ENCODE data around the gene SLN. TPM values are rescaled to one million over a fixed set of nuclear protein-coding genes. Genes with fewer than 3 reads are reported as not detected.

Gene SLN
- total RNA-seq, 1 experiment from 2014 or later = not detected

DNA sequence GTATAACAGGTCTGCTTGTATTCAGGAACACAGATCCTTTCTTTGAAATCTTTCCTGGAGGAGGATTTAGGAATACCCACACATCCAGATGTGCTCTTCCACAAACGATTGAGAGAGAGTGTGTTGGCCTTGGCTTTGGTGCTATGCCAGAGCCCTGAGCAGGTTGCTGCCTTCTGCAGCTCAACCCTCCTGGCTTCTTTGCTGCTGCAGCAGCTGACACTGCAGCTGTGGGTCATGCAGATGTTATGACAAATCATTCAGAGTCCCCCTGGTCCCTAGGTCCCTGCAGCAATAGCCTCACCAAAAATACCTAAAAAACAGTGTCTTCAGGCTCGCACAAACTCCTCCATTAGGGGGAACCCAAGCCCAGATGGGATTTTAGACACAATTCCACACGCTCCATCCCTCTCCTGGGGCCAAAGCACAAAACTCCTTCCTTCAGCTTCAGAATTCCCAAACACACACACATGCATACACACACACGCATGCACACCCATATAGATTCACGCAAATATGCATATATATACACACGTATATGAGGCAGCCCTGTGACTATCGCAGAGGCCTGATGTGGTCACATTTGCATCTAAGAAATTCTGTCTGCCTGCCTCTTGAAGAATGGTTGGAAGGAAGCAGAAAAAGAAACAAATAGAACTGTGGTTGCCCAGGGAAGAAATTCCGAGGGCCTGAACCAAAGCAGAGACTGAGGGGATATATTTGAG is 35.4 kb downstream of the SLN start:
- no peak for DNase-seq (ENCODE audit: low read depth, low spot score)
- no TSS peak for BruUV-seq (replicated peaks)
- H3K4me2 ChIP-seq (ENCODE audit: low read length) = no peak overlapping the region
- ChIA-PET RAD21 (ENCODE audit: low non-redundant PET in 1 of 2, low total read pairs in 2 of 2, uncharacterized antibody in 2 of 2, unreplicated experiment in 2 of 2) (no interaction called here), POLR2A (no interaction called here), CTCF (interaction anchor here (1.3 kb wide), 1 partner anchor 13 kb away, joined by 4 read pairs; no protein-coding TSS in a partner anchor)
- H3K27me3 ChIP-seq (ENCODE audit: insufficient read depth, low read length) = no peaks in the 10 kb centered on the region
- no peaks in the 10 kb centered on the region for H3K9me3 ChIP-seq (ENCODE audit: control insufficient read depth in 1 of 2, insufficient read depth in 1 of 2, low read depth in 1 of 2, low read length in 2 of 2)
- no peak overlapping the region for H3K27ac ChIP-seq (ENCODE audit: low read depth, low read length)
- no peaks in the 10 kb centered on the region for H3K79me2 ChIP-seq (ENCODE audit: insufficient read depth, low read length)
- no peak for ATAC-seq
- H3K9me2 ChIP-seq (ENCODE audit: insufficient read depth) = no peaks in the 10 kb centered on the region
- H3K4me3 ChIP-seq (replicated peaks in 1 of 2; ENCODE audit: low read depth in 1 of 2, low read length in 2 of 2) = no peak overlapping the region
- H4K20me1 ChIP-seq (ENCODE audit: insufficient read depth) = no peaks in the 10 kb centered on the region
- H2AFZ ChIP-seq (ENCODE audit: low read depth, low read length, poor library complexity, severe bottlenecking) = no peak overlapping the region
- H3K36me3 ChIP-seq (ENCODE audit: control insufficient read depth in 1 of 2, insufficient read depth in 2 of 2, low read length in 2 of 2) = no peaks in the 10 kb centered on the region
- intact Hi-C loops (cut with micrococcal nuclease) = no loop called here
- TF ChIP-seq YY1 (IDR thresholded peaks at IDR 0.05; ENCODE audit: extremely low read depth, insufficient replicate concordance, low read depth, low read length) = no peak
- TF ChIP-seq ELF1 (IDR thresholded peaks at IDR 0.05; ENCODE audit: borderline replicate concordance, low read depth) = no peak
- no peak for TF ChIP-seq FOSL1 (IDR thresholded peaks at IDR 0.05; ENCODE audit: low read depth)
- TF ChIP-seq, protein P1, sequence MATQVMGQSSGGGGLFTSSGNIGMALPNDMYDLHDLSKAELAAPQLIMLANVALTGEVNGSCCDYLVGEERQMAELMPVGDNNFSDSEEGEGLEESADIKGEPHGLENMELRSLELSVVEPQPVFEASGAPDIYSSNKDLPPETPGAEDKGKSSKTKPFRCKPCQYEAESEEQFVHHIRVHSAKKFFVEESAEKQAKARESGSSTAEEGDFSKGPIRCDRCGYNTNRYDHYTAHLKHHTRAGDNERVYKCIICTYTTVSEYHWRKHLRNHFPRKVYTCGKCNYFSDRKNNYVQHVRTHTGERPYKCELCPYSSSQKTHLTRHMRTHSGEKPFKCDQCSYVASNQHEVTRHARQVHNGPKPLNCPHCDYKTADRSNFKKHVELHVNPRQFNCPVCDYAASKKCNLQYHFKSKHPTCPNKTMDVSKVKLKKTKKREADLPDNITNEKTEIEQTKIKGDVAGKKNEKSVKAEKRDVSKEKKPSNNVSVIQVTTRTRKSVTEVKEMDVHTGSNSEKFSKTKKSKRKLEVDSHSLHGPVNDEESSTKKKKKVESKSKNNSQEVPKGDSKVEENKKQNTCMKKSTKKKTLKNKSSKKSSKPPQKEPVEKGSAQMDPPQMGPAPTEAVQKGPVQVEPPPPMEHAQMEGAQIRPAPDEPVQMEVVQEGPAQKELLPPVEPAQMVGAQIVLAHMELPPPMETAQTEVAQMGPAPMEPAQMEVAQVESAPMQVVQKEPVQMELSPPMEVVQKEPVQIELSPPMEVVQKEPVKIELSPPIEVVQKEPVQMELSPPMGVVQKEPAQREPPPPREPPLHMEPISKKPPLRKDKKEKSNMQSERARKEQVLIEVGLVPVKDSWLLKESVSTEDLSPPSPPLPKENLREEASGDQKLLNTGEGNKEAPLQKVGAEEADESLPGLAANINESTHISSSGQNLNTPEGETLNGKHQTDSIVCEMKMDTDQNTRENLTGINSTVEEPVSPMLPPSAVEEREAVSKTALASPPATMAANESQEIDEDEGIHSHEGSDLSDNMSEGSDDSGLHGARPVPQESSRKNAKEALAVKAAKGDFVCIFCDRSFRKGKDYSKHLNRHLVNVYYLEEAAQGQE (IDR thresholded peaks at IDR 0.05; ENCODE audit: low read depth) = no peak
- no peak for TF ChIP-seq JUND (IDR thresholded peaks at IDR 0.05)
- no peak for TF ChIP-seq POLR2AphosphoS5 (IDR thresholded peaks at IDR 0.05; ENCODE audit: low read depth, low read length)
- TF ChIP-seq, protein P2, sequence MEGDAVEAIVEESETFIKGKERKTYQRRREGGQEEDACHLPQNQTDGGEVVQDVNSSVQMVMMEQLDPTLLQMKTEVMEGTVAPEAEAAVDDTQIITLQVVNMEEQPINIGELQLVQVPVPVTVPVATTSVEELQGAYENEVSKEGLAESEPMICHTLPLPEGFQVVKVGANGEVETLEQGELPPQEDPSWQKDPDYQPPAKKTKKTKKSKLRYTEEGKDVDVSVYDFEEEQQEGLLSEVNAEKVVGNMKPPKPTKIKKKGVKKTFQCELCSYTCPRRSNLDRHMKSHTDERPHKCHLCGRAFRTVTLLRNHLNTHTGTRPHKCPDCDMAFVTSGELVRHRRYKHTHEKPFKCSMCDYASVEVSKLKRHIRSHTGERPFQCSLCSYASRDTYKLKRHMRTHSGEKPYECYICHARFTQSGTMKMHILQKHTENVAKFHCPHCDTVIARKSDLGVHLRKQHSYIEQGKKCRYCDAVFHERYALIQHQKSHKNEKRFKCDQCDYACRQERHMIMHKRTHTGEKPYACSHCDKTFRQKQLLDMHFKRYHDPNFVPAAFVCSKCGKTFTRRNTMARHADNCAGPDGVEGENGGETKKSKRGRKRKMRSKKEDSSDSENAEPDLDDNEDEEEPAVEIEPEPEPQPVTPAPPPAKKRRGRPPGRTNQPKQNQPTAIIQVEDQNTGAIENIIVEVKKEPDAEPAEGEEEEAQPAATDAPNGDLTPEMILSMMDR (IDR thresholded peaks at IDR 0.05 in 2 of 3, conservative IDR thresholded peaks at IDR 0.05 in 1 of 3; ENCODE audit: borderline replicate concordance in 1 of 3, insufficient read depth in 1 of 3, low read depth in 2 of 3, low read length in 2 of 3) = no peak
- TF ChIP-seq CEBPB (IDR thresholded peaks at IDR 0.05; ENCODE audit: low read depth) = no peak
- no peak for TF ChIP-seq ZNF274 (IDR thresholded peaks at IDR 0.05; ENCODE audit: low read depth, low read length)
- no peak overlapping the region for H3K9ac ChIP-seq (ENCODE audit: low read length)
- no peaks in the 10 kb centered on the region for H3K4me1 ChIP-seq (ENCODE audit: control insufficient read depth in 1 of 2, insufficient read depth in 2 of 2, low read length in 2 of 2)

Data from HCT116 (cell line).